ENCODE data around the gene SCYL2.
"Not testable (repeated sequence)": the region's sequence is repeated elsewhere in the genome, so short reads cannot be mapped to it uniquely, and the experiment has no call there.

The SCYL2 gene

DNA sequence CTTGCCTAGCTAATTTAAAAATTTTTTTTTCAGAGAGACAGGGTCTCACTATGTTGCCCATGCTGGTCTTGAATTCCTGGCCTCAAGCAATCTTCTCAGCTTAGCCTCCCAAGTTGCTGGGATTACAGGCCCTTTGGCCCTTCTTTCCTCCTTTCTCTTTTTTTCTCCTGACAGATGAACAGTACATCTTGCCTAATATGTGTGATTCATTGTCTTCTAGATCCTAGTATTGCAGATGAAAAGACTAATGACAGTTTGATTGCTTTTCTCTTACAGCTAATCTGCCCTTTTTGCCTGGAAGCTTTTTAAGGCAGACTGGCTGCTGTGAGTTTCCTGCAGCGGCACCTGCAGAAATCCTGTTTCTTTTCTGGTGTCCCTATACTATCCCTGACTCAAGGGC is 12.1 kb upstream of the SCYL2 start:
- H4K20me1 ChIP-seq (ENCODE audit: control insufficient read depth, insufficient read depth, low read depth, low read length) = no peaks in the 10 kb centered on the region
- no peaks in the 10 kb centered on the region for H3K27me3 ChIP-seq (ENCODE audit: control insufficient read depth, low read length)
- H3K9me3 ChIP-seq (ENCODE audit: control insufficient read depth, insufficient read depth, low read length) = no peaks in the 10 kb centered on the region
- H3F3A ChIP-seq (ENCODE audit: control insufficient read depth, insufficient read depth) = no peaks in the 10 kb centered on the region
- no peaks in the 10 kb centered on the region for H3K36me3 ChIP-seq (ENCODE audit: control insufficient read depth, low read length)
- no peaks in the 10 kb centered on the region for H3K4me1 ChIP-seq (ENCODE audit: control insufficient read depth, low read length)
- no peaks in the 10 kb centered on the region for H3K79me2 ChIP-seq (ENCODE audit: control insufficient read depth, low read length)
- TF ChIP-seq, protein P1, sequence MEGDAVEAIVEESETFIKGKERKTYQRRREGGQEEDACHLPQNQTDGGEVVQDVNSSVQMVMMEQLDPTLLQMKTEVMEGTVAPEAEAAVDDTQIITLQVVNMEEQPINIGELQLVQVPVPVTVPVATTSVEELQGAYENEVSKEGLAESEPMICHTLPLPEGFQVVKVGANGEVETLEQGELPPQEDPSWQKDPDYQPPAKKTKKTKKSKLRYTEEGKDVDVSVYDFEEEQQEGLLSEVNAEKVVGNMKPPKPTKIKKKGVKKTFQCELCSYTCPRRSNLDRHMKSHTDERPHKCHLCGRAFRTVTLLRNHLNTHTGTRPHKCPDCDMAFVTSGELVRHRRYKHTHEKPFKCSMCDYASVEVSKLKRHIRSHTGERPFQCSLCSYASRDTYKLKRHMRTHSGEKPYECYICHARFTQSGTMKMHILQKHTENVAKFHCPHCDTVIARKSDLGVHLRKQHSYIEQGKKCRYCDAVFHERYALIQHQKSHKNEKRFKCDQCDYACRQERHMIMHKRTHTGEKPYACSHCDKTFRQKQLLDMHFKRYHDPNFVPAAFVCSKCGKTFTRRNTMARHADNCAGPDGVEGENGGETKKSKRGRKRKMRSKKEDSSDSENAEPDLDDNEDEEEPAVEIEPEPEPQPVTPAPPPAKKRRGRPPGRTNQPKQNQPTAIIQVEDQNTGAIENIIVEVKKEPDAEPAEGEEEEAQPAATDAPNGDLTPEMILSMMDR (IDR thresholded peaks at IDR 0.05; ENCODE audit: low read depth, low read length, poor library complexity, severe bottlenecking) = no peak
- TF ChIP-seq EZH2phosphoT487 (IDR thresholded peaks at IDR 0.05; ENCODE audit: borderline replicate concordance, low read length) = no peak
- no peaks in the 10 kb centered on the region for H3K9me2 ChIP-seq (replicated peaks; ENCODE audit: control insufficient read depth, low read length)
- no peak overlapping the region for H3K27ac ChIP-seq (ENCODE audit: low read depth, low read length)
- no peak overlapping the region for H3K4me3 ChIP-seq (ENCODE audit: low read length)
- no peak overlapping the region for H3K4me2 ChIP-seq (ENCODE audit: low read length)

GRCh38 chr12:100258127-100258526 is 8.8 kb upstream of the SCYL2 start:
- TF ChIP-seq, protein P1 (IDR thresholded peaks at IDR 0.05; ENCODE audit: low read depth, low read length, poor library complexity, severe bottlenecking) = no peak
- TF ChIP-seq EZH2phosphoT487 (IDR thresholded peaks at IDR 0.05; ENCODE audit: borderline replicate concordance, low read length) = no peak
- no peaks in the 10 kb centered on the region for H3K36me3 ChIP-seq (ENCODE audit: control insufficient read depth, low read length)
- no peaks in the 10 kb centered on the region for H3K79me2 ChIP-seq (ENCODE audit: control insufficient read depth, low read length)
- H3K4me1 ChIP-seq (ENCODE audit: control insufficient read depth, low read length) = no peaks in the 10 kb centered on the region
- H3K9me2 ChIP-seq (replicated peaks; ENCODE audit: control insufficient read depth, low read length) = no peaks in the 10 kb centered on the region
- no peaks in the 10 kb centered on the region for H3K9me3 ChIP-seq (ENCODE audit: control insufficient read depth, insufficient read depth, low read length)
- no peaks in the 10 kb centered on the region for H4K20me1 ChIP-seq (ENCODE audit: control insufficient read depth, insufficient read depth, low read depth, low read length)
- H3K4me2 ChIP-seq (ENCODE audit: low read length) = no peak overlapping the region
- H3K4me3 ChIP-seq (ENCODE audit: low read length) = no peak overlapping the region
- no peak overlapping the region for H3K27ac ChIP-seq (ENCODE audit: low read depth, low read length)
- no peaks in the 10 kb centered on the region for H3K27me3 ChIP-seq (ENCODE audit: control insufficient read depth, low read length)
- H3F3A ChIP-seq (ENCODE audit: control insufficient read depth, insufficient read depth) = no peaks in the 10 kb centered on the region

DNA sequence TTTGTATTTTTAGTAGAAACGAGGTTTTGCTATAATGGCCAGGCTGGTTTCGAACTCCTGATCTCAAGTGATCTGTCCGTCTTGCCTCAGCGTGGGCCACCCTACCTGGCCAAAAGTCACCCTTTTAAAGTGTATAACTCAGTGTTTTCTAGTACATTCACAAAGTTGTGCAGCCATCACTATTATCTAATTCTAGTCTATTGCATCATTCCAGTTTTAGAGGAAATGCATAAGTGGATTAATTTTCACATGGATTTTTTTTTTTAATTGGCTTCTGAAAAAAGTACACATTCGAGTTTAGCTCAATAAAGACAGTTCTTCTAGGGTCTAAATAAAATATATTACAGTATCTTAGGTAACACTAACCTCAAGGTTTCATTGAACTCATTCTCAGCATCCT is 3.8 kb upstream of the SCYL2 start:
- H3K27ac ChIP-seq (ENCODE audit: low read depth, low read length) = no peak overlapping the region
- no peak overlapping the region for H3K4me3 ChIP-seq (ENCODE audit: low read length)
- no peak for TF ChIP-seq EZH2phosphoT487 (IDR thresholded peaks at IDR 0.05; ENCODE audit: borderline replicate concordance, low read length)
- TF ChIP-seq, protein P1 (IDR thresholded peaks at IDR 0.05; ENCODE audit: low read depth, low read length, poor library complexity, severe bottlenecking) = no peak
- H3K4me1 ChIP-seq (ENCODE audit: control insufficient read depth, low read length) = peaks cover 10% of the 10 kb centered on the region
- no peaks in the 10 kb centered on the region for H3K9me2 ChIP-seq (replicated peaks; ENCODE audit: control insufficient read depth, low read length)
- H3K27me3 ChIP-seq (ENCODE audit: control insufficient read depth, low read length) = no peaks in the 10 kb centered on the region
- H3K79me2 ChIP-seq (ENCODE audit: control insufficient read depth, low read length) = peaks cover 11% of the 10 kb centered on the region
- no peaks in the 10 kb centered on the region for H3K36me3 ChIP-seq (ENCODE audit: control insufficient read depth, low read length)
- H3K4me2 ChIP-seq (ENCODE audit: low read length) = no peak overlapping the region
- H3K9me3 ChIP-seq (ENCODE audit: control insufficient read depth, insufficient read depth, low read length) = no peaks in the 10 kb centered on the region
- no peaks in the 10 kb centered on the region for H3F3A ChIP-seq (ENCODE audit: control insufficient read depth, insufficient read depth)
- H4K20me1 ChIP-seq (ENCODE audit: control insufficient read depth, insufficient read depth, low read depth, low read length) = no peaks in the 10 kb centered on the region

GRCh38 chr12:100265107-100265506 is 1.9 kb upstream of the SCYL2 start:
- not testable (repeated sequence) for H3K27me3 ChIP-seq (ENCODE audit: control insufficient read depth, low read length); H3K9me3 ChIP-seq (ENCODE audit: control insufficient read depth, insufficient read depth, low read length); H3K36me3 ChIP-seq (ENCODE audit: control insufficient read depth, low read length); H3K4me3 ChIP-seq (ENCODE audit: low read length); H3F3A ChIP-seq (ENCODE audit: control insufficient read depth, insufficient read depth); H3K4me2 ChIP-seq (ENCODE audit: low read length); H3K9me2 ChIP-seq (replicated peaks; ENCODE audit: control insufficient read depth, low read length); H4K20me1 ChIP-seq (ENCODE audit: control insufficient read depth, insufficient read depth, low read depth, low read length); H3K27ac ChIP-seq (ENCODE audit: low read depth, low read length)
- peaks cover 29% of the 10 kb centered on the region for H3K79me2 ChIP-seq (ENCODE audit: control insufficient read depth, low read length)
- peaks cover 19% of the 10 kb centered on the region for H3K4me1 ChIP-seq (ENCODE audit: control insufficient read depth, low read length)

Measured in DOHH2 (cell line).